ENCODE results near the gene KANSL1L. TPM values are rescaled to one million over a fixed set of nuclear protein-coding genes. Genes with fewer than 3 reads are reported as not detected.

Gene KANSL1L
- total RNA-seq, result 10 to 100 TPM; 32.6 to 49.0 (median 47.0) TPM
- polyA plus RNA-seq, result 1 to 10 TPM; 2.8 to 3.7 (median 3.6) TPM

- WGBS, 2 donors, result 0 to 1% methylated on average over 67 of the region's 67 CpGs
- H3K4me1 ChIP-seq, result peaks cover 0 to 39% (median 32%) of the 10 kb centered on the region in 4 donors
- H3K27ac ChIP-seq, result peak within 1 kb of the TSS; percentile 99 to 100 (median 100)
- H3K27me3 ChIP-seq, result no peaks in the 10 kb centered on the region
- H3K36me3 ChIP-seq, result no peaks in the 10 kb centered on the region
- H3K4me3 ChIP-seq, result peak within 1 kb of the TSS; percentile 76 to 98 (median 94)
- TF ChIP-seq EP300 (IDR thresholded peaks at IDR 0.05) (peak in 1 of 4 donors; percentile 17), POLR2AphosphoS5 (IDR thresholded peaks at IDR 0.05) (peak; percentile 92 to 95 (median 94)), POLR2A (IDR thresholded peaks at IDR 0.05) (peak; percentile 46 to 75), CTCF (IDR thresholded peaks at IDR 0.05) (no peak)
- no peaks in the 10 kb centered on the region for H3K9me3 ChIP-seq
- peak; percentile 100 for DNase-seq
- intact Hi-C loops (cut with DNase I), result loop anchor here (2.0 kb wide), 2 partner anchors 23 to 169 kb away; partner anchors contain the start of gene RPE
Observed at GRCh38 chr2:210171309-210172218, at the start of gene KANSL1L. TSS of gene KANSL1L (minus strand) at chr2:210171409. CDS start at chr2:210154582, 16,827 bp downstream.

- 34 to 52% methylated on average over 1 of the region's 1 CpG for WGBS, 2 donors
- H3K4me1 ChIP-seq, result no peaks in the 10 kb centered on the region
Observed at GRCh38 chr2:210215120-210215519, 43.9 kb upstream of the KANSL1L start.

GRCh38 chr2:210210185-210210584, 39.0 kb upstream of the KANSL1L start:
- H3K27me3 ChIP-seq, result no peaks in the 10 kb centered on the region
- intact Hi-C loops (cut with DNase I), result no loop called here
- WGBS, 2 donors, result 90 to 95% methylated on average over 1 of the region's 1 CpG
- DNase-seq, result no peak
- no peaks in the 10 kb centered on the region for H3K9me3 ChIP-seq
- H3K36me3 ChIP-seq, result no peaks in the 10 kb centered on the region
- TF ChIP-seq EP300 (IDR thresholded peaks at IDR 0.05) (no peak), POLR2AphosphoS5 (IDR thresholded peaks at IDR 0.05) (no peak), POLR2A (IDR thresholded peaks at IDR 0.05) (no peak), CTCF (IDR thresholded peaks at IDR 0.05) (no peak)
- H3K4me1 ChIP-seq, result no peaks in the 10 kb centered on the region
- no peak overlapping the region for H3K27ac ChIP-seq
- no peak overlapping the region for H3K4me3 ChIP-seq

More at GRCh38 chr2:210215120-210215519, 43.9 kb upstream of the KANSL1L start:
- no peak overlapping the region for H3K4me3 ChIP-seq
- TF ChIP-seq EP300 (IDR thresholded peaks at IDR 0.05) (no peak), POLR2AphosphoS5 (IDR thresholded peaks at IDR 0.05) (no peak), POLR2A (IDR thresholded peaks at IDR 0.05) (no peak), CTCF (IDR thresholded peaks at IDR 0.05) (no peak)
- H3K36me3 ChIP-seq, result no peaks in the 10 kb centered on the region
- intact Hi-C loops (cut with DNase I), result no loop called here
- DNase-seq, result no peak
- no peak overlapping the region for H3K27ac ChIP-seq
- no peaks in the 10 kb centered on the region for H3K9me3 ChIP-seq
- no peaks in the 10 kb centered on the region for H3K27me3 ChIP-seq

- no peak overlapping the region for H3K4me3 ChIP-seq
- H3K36me3 ChIP-seq, result no peaks in the 10 kb centered on the region
- no peaks in the 10 kb centered on the region for H3K9me3 ChIP-seq
- H3K27me3 ChIP-seq, result no peaks in the 10 kb centered on the region
- TF ChIP-seq CTCF (IDR thresholded peaks at IDR 0.05) (no peak), EP300 (IDR thresholded peaks at IDR 0.05) (no peak), POLR2AphosphoS5 (IDR thresholded peaks at IDR 0.05) (no peak), POLR2A (IDR thresholded peaks at IDR 0.05) (no peak)
- 64 to 90% methylated on average over 1 of the region's 1 CpG for WGBS, 2 donors
- no peaks in the 10 kb centered on the region for H3K4me1 ChIP-seq
- no peak overlapping the region for H3K27ac ChIP-seq
- intact Hi-C loops (cut with DNase I), result no loop called here
- no peak for DNase-seq
Observed at GRCh38 chr2:210207929-210208328, 36.7 kb upstream of the KANSL1L start.

Data from sigmoid colon (tissue), 7 donors.